Upper lobe of left lung (tissue), 6 donors: ENCODE measurements around the gene TMEM169. TPM values are rescaled to one million over a fixed set of nuclear protein-coding genes. Genes with fewer than 3 reads are reported as not detected.

ENCODE experiments used
- ATAC-seq, 2 donors: fragments of 200-7000 bp; cut with Tn5 transposase; one replicate each; pipeline ENCODE4 v1.9.1; 2022; ENCODE audit warnings: mild to moderate bottlenecking in 2 of 2, moderate library complexity in 2 of 2; ENCODE audit not compliant: low FRiP score in 2 of 2
- DNase-seq, 2 donors: peaks; one replicate each; pipeline ENCODE4 v3.0.0-alpha.2; 2019 to 2020
- H3K27ac ChIP-seq, 4 donors: fragments of 200-600 bp; sonication (generic); one replicate each; pipeline ENCODE4 v1.5.1; 2016 to 2019
- H3K27me3 ChIP-seq, 4 donors: fragments of 200-600 bp; sonication (generic); one replicate each; pipeline ENCODE4 v1.5.1; 2017 to 2019
- H3K36me3 ChIP-seq, 4 donors: fragments of 200-600 bp; sonication (generic); one replicate each; pipeline ENCODE4 v1.5.1; 2016 to 2019
- H3K4me1 ChIP-seq, 4 donors: fragments of 200-600 bp; sonication (generic); one replicate each; pipeline ENCODE4 v1.5.1; 2018 to 2019
- H3K4me3 ChIP-seq, 4 donors: fragments of 200-600 bp; sonication (generic); one replicate each; pipeline ENCODE4 v1.5.1; 2017 to 2019; ENCODE audit warnings: mild to moderate bottlenecking in 2 of 4, moderate library complexity in 1 of 4
- H3K9me3 ChIP-seq, 4 donors: fragments of 200-600 bp; sonication (generic); one replicate each; pipeline ENCODE4 v1.5.1; 2018 to 2019
- EP300 ChIP-seq, 4 donors: sonication (generic); formaldehyde crosslinking; IDR thresholded peaks; one replicate each; pipeline ENCODE4 v1.5.1; 2017; ENCODE audit warnings: antibody characterized with exemption in 4 of 4, control low read depth in 2 of 4
- POLR2A ChIP-seq, 4 donors: fragments of 450-650 bp; IDR thresholded peaks; one replicate each; pipeline ENCODE4 v1.5.1; 2016 to 2017; ENCODE audit warnings: antibody characterized with exemption in 4 of 4, mild to moderate bottlenecking in 2 of 4
- POLR2AphosphoS5 ChIP-seq, 2 donors: sonication (generic); formaldehyde crosslinking; IDR thresholded peaks; one replicate each; pipeline ENCODE4 v1.5.1; 2017; ENCODE audit warnings: antibody characterized with exemption in 2 of 2
- WGBS, 2 donors: methylation state at CpG; one replicate each; pipeline ENCODE4 v1.1.5; 2017 to 2018; 5-methylcytosine and 5-hydroxymethylcytosine counted together
- total RNA-seq, 6 donors: library from RNA; depleted of rRNA in 4 of 6; stranded (reverse); fragments of >200 nt in 4 of 6; gene quantifications; one replicate each; pipeline versions ENCODE4 v1.1.0 to v1.2.1, GENCODE V29; 2016 to 2021
- TF ChIP-seq, protein P1 (sequence below), 6 experiments: fragments of 450-650 bp in 4 of 6; fragments of 200-600 bp in 2 of 6; sonication (generic) in 2 of 6; IDR thresholded peaks; one replicate each; pipeline ENCODE4 v1.5.1; 2016 to 2019; ENCODE audit warnings: antibody characterized with exemption in 6 of 6
- donor health status: DM: no; HTN: no; CAD: no; lungs with moderate emphysema.
- donor health status: DM: no; HTN: yes; CAD: no; lungs with severe emphysema.

TMEM169 gene
- total RNA-seq, 6 donors from 2014 or later: 0.15 to 1.1 (median 0.80) TPM; not detected in 2

DNA sequence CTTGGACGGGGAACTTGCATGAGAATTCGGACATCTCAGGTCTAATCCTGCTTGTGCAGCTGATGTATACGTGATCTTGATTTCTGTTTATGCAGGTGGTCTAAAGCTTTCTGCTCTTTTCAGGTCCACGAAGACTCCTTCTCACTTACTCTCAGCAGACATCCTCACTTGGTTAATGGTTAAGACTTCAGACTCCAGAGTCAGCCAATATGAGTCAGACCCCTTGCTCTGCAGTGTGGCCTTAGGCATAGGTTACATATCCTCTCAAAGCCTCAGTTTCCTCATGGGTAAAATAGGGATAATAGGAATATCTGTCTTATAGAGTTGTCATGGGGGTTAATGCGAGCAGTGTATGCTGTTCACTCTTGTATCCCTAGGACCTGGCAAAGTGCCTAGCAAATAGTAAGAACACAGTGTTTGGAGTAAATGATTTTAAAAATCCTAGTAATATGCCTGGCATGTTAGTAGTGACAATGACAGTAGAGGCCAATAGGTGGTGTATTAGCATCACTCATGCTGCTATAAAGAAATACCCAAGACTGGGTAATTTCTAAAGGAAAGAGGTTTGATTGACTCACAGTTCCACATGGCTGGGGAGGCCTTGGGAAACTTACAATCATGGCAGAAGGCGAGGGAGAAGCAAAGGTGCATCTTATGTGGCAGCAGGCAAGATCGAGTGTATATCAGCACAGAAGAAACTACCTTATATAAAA lies 69.8 kb downstream of the TMEM169 start:
- Histone ChIP-seq H3K4me3 (no peak overlapping the region), H3K9me3 (no peaks in the 10 kb centered on the region), H3K36me3 (peaks cover 11 to 85% (median 66%) of the 10 kb centered on the region in 4 donors), H3K4me1 (no peaks in the 10 kb centered on the region), H3K27me3 (no peaks in the 10 kb centered on the region), H3K27ac (no peak overlapping the region)
- 88 to 95% methylated on average over 7 of the region's 7 CpGs for WGBS, 2 donors
- DNase-seq (no peak), ATAC-seq (no peak)
- TF ChIP-seq EP300 (IDR thresholded peaks at IDR 0.05) (no peak), POLR2A (IDR thresholded peaks at IDR 0.05) (no peak), POLR2AphosphoS5 (IDR thresholded peaks at IDR 0.05) (no peak)
- TF ChIP-seq, protein P1, sequence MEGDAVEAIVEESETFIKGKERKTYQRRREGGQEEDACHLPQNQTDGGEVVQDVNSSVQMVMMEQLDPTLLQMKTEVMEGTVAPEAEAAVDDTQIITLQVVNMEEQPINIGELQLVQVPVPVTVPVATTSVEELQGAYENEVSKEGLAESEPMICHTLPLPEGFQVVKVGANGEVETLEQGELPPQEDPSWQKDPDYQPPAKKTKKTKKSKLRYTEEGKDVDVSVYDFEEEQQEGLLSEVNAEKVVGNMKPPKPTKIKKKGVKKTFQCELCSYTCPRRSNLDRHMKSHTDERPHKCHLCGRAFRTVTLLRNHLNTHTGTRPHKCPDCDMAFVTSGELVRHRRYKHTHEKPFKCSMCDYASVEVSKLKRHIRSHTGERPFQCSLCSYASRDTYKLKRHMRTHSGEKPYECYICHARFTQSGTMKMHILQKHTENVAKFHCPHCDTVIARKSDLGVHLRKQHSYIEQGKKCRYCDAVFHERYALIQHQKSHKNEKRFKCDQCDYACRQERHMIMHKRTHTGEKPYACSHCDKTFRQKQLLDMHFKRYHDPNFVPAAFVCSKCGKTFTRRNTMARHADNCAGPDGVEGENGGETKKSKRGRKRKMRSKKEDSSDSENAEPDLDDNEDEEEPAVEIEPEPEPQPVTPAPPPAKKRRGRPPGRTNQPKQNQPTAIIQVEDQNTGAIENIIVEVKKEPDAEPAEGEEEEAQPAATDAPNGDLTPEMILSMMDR (IDR thresholded peaks at IDR 0.05): no peak

Other genes with a start within 250 kb of the TMEM169 start
- gene MREG, start 68.4 kb upstream of the TMEM169 start, total RNA-seq: 10 to 100 TPM; 15.4 to 22.6 (median 19.4) TPM
- 10 to 100 TPM; 11.9 to 39.8 (median 20.3) TPM for gene PECR, start 110 bp upstream of the TMEM169 start, total RNA-seq
- 100 to 1,000 TPM in 5 of 6 donors, 10 to 100 TPM in 1; 57.3 to 163 (median 131) TPM for gene XRCC5, start 27.4 kb downstream of the TMEM169 start, total RNA-seq